Skeletal muscle tissue (tissue), 4 donors: ENCODE results near the gene NUP107. TPM values are rescaled to one million over a fixed set of nuclear protein-coding genes. Genes with fewer than 3 reads are reported as not detected.

Source experiments
- H3K27ac ChIP-seq: one replicate; pipeline ENCODE4 v1.7.0; 2013; ENCODE audit warnings: mild to moderate bottlenecking, low read depth, low read length, inconsistent platforms
- H3K27me3 ChIP-seq, 3 donors: one replicate each; pipeline ENCODE4 v1.7.0; 2013; ENCODE audit warnings: low read length in 3 of 3; ENCODE audit not compliant: control insufficient read depth in 3 of 3, insufficient read depth in 3 of 3
- H3K36me3 ChIP-seq, 3 donors: one replicate each; pipeline ENCODE4 v1.7.0; 2013; ENCODE audit warnings: low read length in 3 of 3; ENCODE audit not compliant: control insufficient read depth in 3 of 3, insufficient read depth in 3 of 3
- H3K4me1 ChIP-seq, 3 donors: one replicate each; pipeline ENCODE4 v1.7.0; 2013; ENCODE audit warnings: low read length in 3 of 3, mild to moderate bottlenecking in 3 of 3; ENCODE audit not compliant: control insufficient read depth in 3 of 3, insufficient read depth in 3 of 3
- H3K4me3 ChIP-seq, 3 donors: one replicate each; pipeline ENCODE4 v1.7.0; 2013; ENCODE audit warnings: low read length in 3 of 3
- H3K9ac ChIP-seq, 3 donors: one replicate each; pipeline ENCODE4 v1.7.0; 2013; ENCODE audit warnings: low read length in 3 of 3, mild to moderate bottlenecking in 3 of 3, moderate library complexity in 2 of 3, low read depth in 1 of 3
- H3K9me3 ChIP-seq, 3 donors: one replicate each; pipeline ENCODE4 v1.7.0; 2013; ENCODE audit warnings: low read length in 3 of 3; ENCODE audit not compliant: control insufficient read depth in 3 of 3
- total RNA-seq: library from RNA; depleted of rRNA; stranded (reverse); fragments of >200 nt; gene quantifications from one replicate; pipeline ENCODE4 v1.2.3, GENCODE V29; 2014
- donor health status: Osteomylitis.

NUP107 gene
- total RNA-seq, 1 donor from 2014 or later = 42.8 TPM

- no peaks in the 10 kb centered on the region for H3K27me3 ChIP-seq
- no peaks in the 10 kb centered on the region for H3K4me1 ChIP-seq
- H3K9ac ChIP-seq = no peak overlapping the region
- H3K36me3 ChIP-seq = peaks cover 0 to 4% (median 3%) of the 10 kb centered on the region in 3 donors
- no peak overlapping the region for H3K4me3 ChIP-seq
- H3K9me3 ChIP-seq = no peaks in the 10 kb centered on the region
- H3K27ac ChIP-seq = no peak overlapping the region
Measured at GRCh38 chr12:68769941-68770340, 83.2 kb downstream of the NUP107 start.

GRCh38 chr12:68771223-68771925 lies 84.6 kb downstream of the NUP107 start:
- Histone ChIP-seq H3K4me1 (no peaks in the 10 kb centered on the region), H3K27me3 (no peaks in the 10 kb centered on the region), H3K4me3 (no peak overlapping the region), H3K36me3 (peaks cover 0 to 4% (median 3%) of the 10 kb centered on the region in 3 donors), H3K9me3 (no peaks in the 10 kb centered on the region), H3K27ac (no peak overlapping the region), H3K9ac (no peak overlapping the region)

GRCh38 chr12:68772714-68773113 lies 85.9 kb downstream of the NUP107 start:
- no peak overlapping the region for H3K27ac ChIP-seq
- H3K4me1 ChIP-seq = no peaks in the 10 kb centered on the region
- H3K27me3 ChIP-seq = no peaks in the 10 kb centered on the region
- no peak overlapping the region for H3K9ac ChIP-seq
- no peak overlapping the region for H3K4me3 ChIP-seq
- no peaks in the 10 kb centered on the region for H3K36me3 ChIP-seq
- H3K9me3 ChIP-seq = no peaks in the 10 kb centered on the region

GRCh38 chr12:68773582-68773981 lies 86.8 kb downstream of the NUP107 start:
- H3K4me3 ChIP-seq = no peak overlapping the region
- no peak overlapping the region for H3K9ac ChIP-seq
- H3K36me3 ChIP-seq = no peaks in the 10 kb centered on the region
- H3K9me3 ChIP-seq = no peaks in the 10 kb centered on the region
- no peaks in the 10 kb centered on the region for H3K4me1 ChIP-seq
- no peaks in the 10 kb centered on the region for H3K27me3 ChIP-seq
- no peak overlapping the region for H3K27ac ChIP-seq

- no peaks in the 10 kb centered on the region for H3K4me1 ChIP-seq
- no peaks in the 10 kb centered on the region for H3K9me3 ChIP-seq
- no peak overlapping the region for H3K9ac ChIP-seq
- no peak overlapping the region for H3K27ac ChIP-seq
- no peaks in the 10 kb centered on the region for H3K27me3 ChIP-seq
- no peak overlapping the region for H3K4me3 ChIP-seq
- H3K36me3 ChIP-seq = no peaks in the 10 kb centered on the region
Measured at GRCh38 chr12:68775121-68775630, 88.4 kb downstream of the NUP107 start.

GRCh38 chr12:68776976-68777610 lies 90.3 kb downstream of the NUP107 start:
- H3K4me3 ChIP-seq = no peak overlapping the region
- H3K9me3 ChIP-seq = no peaks in the 10 kb centered on the region
- H3K27ac ChIP-seq = no peak overlapping the region
- H3K9ac ChIP-seq = no peak overlapping the region
- H3K36me3 ChIP-seq = no peaks in the 10 kb centered on the region
- no peaks in the 10 kb centered on the region for H3K4me1 ChIP-seq
- H3K27me3 ChIP-seq = no peaks in the 10 kb centered on the region

- no peaks in the 10 kb centered on the region for H3K27me3 ChIP-seq
- H3K4me3 ChIP-seq = no peak overlapping the region
- H3K4me1 ChIP-seq = no peaks in the 10 kb centered on the region
- no peak overlapping the region for H3K27ac ChIP-seq
- H3K9me3 ChIP-seq = no peaks in the 10 kb centered on the region
- no peaks in the 10 kb centered on the region for H3K36me3 ChIP-seq
- H3K9ac ChIP-seq = no peak overlapping the region
Measured at GRCh38 chr12:68779280-68779679, 92.5 kb downstream of the NUP107 start.

- Histone ChIP-seq H3K9ac (no peak overlapping the region), H3K27ac (no peak overlapping the region), H3K4me1 (no peaks in the 10 kb centered on the region), H3K9me3 (no peaks in the 10 kb centered on the region), H3K36me3 (no peaks in the 10 kb centered on the region), H3K4me3 (no peak overlapping the region), H3K27me3 (no peaks in the 10 kb centered on the region)
Measured at GRCh38 chr12:68780731-68781130, 94.0 kb downstream of the NUP107 start.

- H3K27ac ChIP-seq = no peak overlapping the region
- no peaks in the 10 kb centered on the region for H3K9me3 ChIP-seq
- no peak overlapping the region for H3K9ac ChIP-seq
- no peaks in the 10 kb centered on the region for H3K4me1 ChIP-seq
- no peak overlapping the region for H3K4me3 ChIP-seq
- H3K27me3 ChIP-seq = no peaks in the 10 kb centered on the region
- no peaks in the 10 kb centered on the region for H3K36me3 ChIP-seq
Measured at GRCh38 chr12:68781728-68782127, 95.0 kb downstream of the NUP107 start.

GRCh38 chr12:68784015-68784414 lies 97.2 kb downstream of the NUP107 start:
- H3K4me3 ChIP-seq = no peak overlapping the region
- no peak overlapping the region for H3K27ac ChIP-seq
- H3K9ac ChIP-seq = no peak overlapping the region
- H3K27me3 ChIP-seq = no peaks in the 10 kb centered on the region
- H3K9me3 ChIP-seq = no peaks in the 10 kb centered on the region
- no peaks in the 10 kb centered on the region for H3K4me1 ChIP-seq
- no peaks in the 10 kb centered on the region for H3K36me3 ChIP-seq
